Thymus (tissue), 11 donors: Measurements from ENCODE around the gene RABGAP1L. TPM values are rescaled to one million over a fixed set of nuclear protein-coding genes. Genes with fewer than 3 reads are reported as not detected.
"Not testable (repeated sequence)": the region's sequence is repeated elsewhere in the genome, so short reads cannot be mapped to it uniquely, and the experiment has no call there.

Experiments
- DNase-seq, 9 donors: peaks; one replicate each; pipeline ENCODE4 v3.0.0-alpha.2; 2013; ENCODE audit warnings: low spot score in 9 of 9, low read depth in 6 of 9, missing footprints in 1 of 9
- H3K27ac ChIP-seq, 2 donors: one replicate each; pipeline ENCODE4 v1.5.1; 2013; ENCODE audit warnings: control low read depth in 1 of 2, low read depth in 1 of 2, low read length in 1 of 2, mild to moderate bottlenecking in 1 of 2, moderate library complexity in 1 of 2
- H3K27me3 ChIP-seq, 2 donors: one replicate each; pipeline ENCODE4 v1.5.1; 2013; ENCODE audit warnings: low read length in 1 of 2; ENCODE audit not compliant: control insufficient read depth in 2 of 2, insufficient read depth in 1 of 2
- H3K36me3 ChIP-seq, 2 donors: one replicate each; pipeline ENCODE4 v1.5.1; 2013; ENCODE audit warnings: low read length in 1 of 2, mild to moderate bottlenecking in 1 of 2, moderate library complexity in 1 of 2; ENCODE audit not compliant: control insufficient read depth in 2 of 2, insufficient read depth in 2 of 2
- H3K4me1 ChIP-seq, 2 donors: one replicate each; pipeline ENCODE4 v1.5.1; 2013; ENCODE audit warnings: low read length in 2 of 2; ENCODE audit not compliant: control insufficient read depth in 2 of 2, insufficient read depth in 2 of 2
- H3K4me3 ChIP-seq, 2 donors: one replicate each; pipeline ENCODE4 v1.5.1; 2013; ENCODE audit warnings: low read length in 2 of 2, control low read depth in 1 of 2, mild to moderate bottlenecking in 1 of 2
- H3K9me3 ChIP-seq, 2 donors: one replicate each; pipeline ENCODE4 v1.5.1; 2013; ENCODE audit warnings: low read length in 1 of 2, mild to moderate bottlenecking in 1 of 2; ENCODE audit not compliant: control insufficient read depth in 2 of 2, insufficient read depth in 1 of 2
- WGBS: extraction: QIAGEN DNeasy Blood & Tissue Kit; methylation state at CpG from one replicate; pipeline ENCODE4 v1.1.7; 2013; 5-methylcytosine and 5-hydroxymethylcytosine counted together
- polyA plus RNA-seq: library from polyadenylated mRNA; stranded (reverse); fragments of 200-250 nt; gene quantifications from one replicate; pipeline ENCODE4 v1.2.3, GENCODE V29; 2013
- total RNA-seq: library from RNA; stranded (reverse); fragments of 120-200 nt; gene quantifications from one replicate; pipeline ENCODE4 v1.2.4, GENCODE V29; 2013
- donor health status: healthy.

Gene RABGAP1L
- total and polyA plus RNA-seq, 2 donors = 30.6 to 37.4 TPM

GRCh38 chr1:174531751-174532150 lies 372.4 kb downstream of the RABGAP1L start:
- no peaks in the 10 kb centered on the region for H3K4me1 ChIP-seq
- H3K27ac ChIP-seq = no peak overlapping the region
- H3K27me3 ChIP-seq = no peaks in the 10 kb centered on the region
- no peak overlapping the region for H3K4me3 ChIP-seq
- H3K36me3 ChIP-seq = no peaks in the 10 kb centered on the region
- peaks cover 0 to 15% of the 10 kb centered on the region in 2 donors for H3K9me3 ChIP-seq
- 100% methylated on average over 1 of the region's 1 CpG for WGBS
- no peak for DNase-seq

- Histone ChIP-seq H3K27me3 (no peaks in the 10 kb centered on the region), H3K4me1 (no peaks in the 10 kb centered on the region), H3K4me3 (no peak overlapping the region), H3K27ac (no peak overlapping the region), H3K9me3 (peaks cover 0 to 10% of the 10 kb centered on the region in 2 donors), H3K36me3 (no peaks in the 10 kb centered on the region)
- no peak for DNase-seq
Measured at GRCh38 chr1:174534789-174535188, 375.5 kb downstream of the RABGAP1L start.

- DNase-seq = no peak
- no peak overlapping the region for H3K27ac ChIP-seq
- 94% methylated on average over 2 of the region's 2 CpGs for WGBS
- H3K9me3 ChIP-seq = peaks cover 0 to 6% of the 10 kb centered on the region in 2 donors
- no peaks in the 10 kb centered on the region for H3K4me1 ChIP-seq
- H3K27me3 ChIP-seq = no peaks in the 10 kb centered on the region
- no peak overlapping the region for H3K4me3 ChIP-seq
- H3K36me3 ChIP-seq = no peaks in the 10 kb centered on the region
Measured at GRCh38 chr1:174535207-174535606, 375.9 kb downstream of the RABGAP1L start.

- not testable (repeated sequence) for H3K4me1 ChIP-seq, H3K9me3 ChIP-seq, DNase-seq, H3K27me3 ChIP-seq, H3K36me3 ChIP-seq, H3K4me3 ChIP-seq, H3K27ac ChIP-seq
- WGBS = 96% methylated on average over 2 of the region's 2 CpGs
Measured at GRCh38 chr1:174543421-174543820, 384.1 kb downstream of the RABGAP1L start.

GRCh38 chr1:174550296-174550695 lies 391.0 kb downstream of the RABGAP1L start:
- Histone ChIP-seq H3K4me1 (no peaks in the 10 kb centered on the region), H3K4me3 (no peak overlapping the region), H3K36me3 (no peaks in the 10 kb centered on the region), H3K27me3 (no peaks in the 10 kb centered on the region), H3K27ac (no peak overlapping the region), H3K9me3 (no peaks in the 10 kb centered on the region)
- WGBS = over 99% methylated on average over 3 of the region's 3 CpGs
- DNase-seq = no peak

GRCh38 chr1:174556392-174556791 lies 397.1 kb downstream of the RABGAP1L start:
- H3K27ac ChIP-seq = no peak overlapping the region
- no peaks in the 10 kb centered on the region for H3K9me3 ChIP-seq
- no peak for DNase-seq
- WGBS = 91% methylated on average over 1 of the region's 1 CpG
- H3K4me3 ChIP-seq = no peak overlapping the region
- no peaks in the 10 kb centered on the region for H3K4me1 ChIP-seq
- no peaks in the 10 kb centered on the region for H3K27me3 ChIP-seq
- no peaks in the 10 kb centered on the region for H3K36me3 ChIP-seq

GRCh38 chr1:174568551-174568950 lies 409.2 kb downstream of the RABGAP1L start:
- H3K36me3 ChIP-seq = no peaks in the 10 kb centered on the region
- no peaks in the 10 kb centered on the region for H3K27me3 ChIP-seq
- DNase-seq = no peak
- no peaks in the 10 kb centered on the region for H3K4me1 ChIP-seq
- H3K9me3 ChIP-seq = no peaks in the 10 kb centered on the region
- no peak overlapping the region for H3K4me3 ChIP-seq
- H3K27ac ChIP-seq = no peak overlapping the region

- Histone ChIP-seq H3K36me3 (no peaks in the 10 kb centered on the region), H3K27me3 (no peaks in the 10 kb centered on the region), H3K4me3 (no peak overlapping the region), H3K27ac (no peak overlapping the region), H3K9me3 (no peaks in the 10 kb centered on the region), H3K4me1 (no peaks in the 10 kb centered on the region)
- whole genome bisulfite sequencing = 98% methylated on average over 3 of the region's 3 CpGs
- no peak for DNase-seq
Measured at GRCh38 chr1:174569240-174569639, 409.9 kb downstream of the RABGAP1L start.

- Histone ChIP-seq H3K4me1 (no peaks in the 10 kb centered on the region), H3K36me3 (no peaks in the 10 kb centered on the region), H3K27me3 (no peaks in the 10 kb centered on the region), H3K9me3 (peaks cover 0 to 4% of the 10 kb centered on the region in 2 donors), H3K4me3 (no peak overlapping the region), H3K27ac (no peak overlapping the region)
- no peak for DNase-seq
- 96% methylated on average over 1 of the region's 1 CpG for WGBS
Measured at GRCh38 chr1:174572771-174573170, 413.5 kb downstream of the RABGAP1L start.

- not testable (repeated sequence) for DNase-seq, H3K9me3 ChIP-seq, H3K27me3 ChIP-seq, H3K36me3 ChIP-seq, H3K4me3 ChIP-seq, H3K4me1 ChIP-seq, H3K27ac ChIP-seq
- WGBS = over 99% methylated on average over 6 of the region's 6 CpGs
Measured at GRCh38 chr1:174576120-174576519, 416.8 kb downstream of the RABGAP1L start.
